K562 (cell line): ENCODE data around the gene FOXS1. TPM values are rescaled to one million over a fixed set of nuclear protein-coding genes. Genes with fewer than 3 reads are reported as not detected.

Experiments
- ATF7 ChIP-seq: fragments of 450-650 bp; IDR thresholded peaks from 2 replicates; pipeline ENCODE4 v1.7.1; 2014; ENCODE audit warnings: mild to moderate bottlenecking, moderate library complexity
- CBFA2T2 ChIP-seq: fragments of 450-650 bp; conservative IDR thresholded peaks from 2 replicates; pipeline ENCODE4 v1.6.1; 2017; ENCODE audit warnings: mild to moderate bottlenecking
- CHD2 ChIP-seq: IDR thresholded peaks from 2 replicates; pipeline ENCODE4 v1.6.1; 2011; ENCODE audit warnings: low read depth, low read length
- EP400 ChIP-seq: fragments of 450-650 bp; IDR thresholded peaks from 2 replicates; pipeline ENCODE4 v1.6.1; 2017; ENCODE audit warnings: antibody characterized with exemption, mild to moderate bottlenecking, moderate library complexity
- KHSRP ChIP-seq: fragments of 450-650 bp; IDR thresholded peaks from 2 replicates; pipeline ENCODE4 v1.6.1; 2017
- LARP7 ChIP-seq: fragments of 450-650 bp; IDR thresholded peaks from 2 replicates; pipeline ENCODE4 v1.6.1; 2016
- MECOM ChIP-seq: fragments of 250-450 bp; sonication (Bioruptor Pico); IDR thresholded peaks from 2 replicates; pipeline ENCODE4 v1.8.0; 2022; ENCODE audit warnings: inconsistent platforms
- MTA1 ChIP-seq: fragments of 450-650 bp; IDR thresholded peaks from 2 replicates; pipeline ENCODE4 v1.6.1; 2017; ENCODE audit warnings: borderline replicate concordance
- NEUROD1 ChIP-seq: fragments of 150-350 bp; IDR thresholded peaks from 2 replicates; pipeline ENCODE4 v1.6.1; 2014; ENCODE audit warnings: borderline replicate concordance, low read length, low read depth; ENCODE audit not compliant: partially characterized antibody
- NFE2L1 ChIP-seq: fragments of 450-650 bp; IDR thresholded peaks from 2 replicates; pipeline ENCODE4 v1.6.1; 2016; ENCODE audit warnings: missing genetic modification characterization, low read depth, mild to moderate bottlenecking, missing compliant biosample characterization, moderate library complexity, borderline replicate concordance
- OTX1 ChIP-seq: fragments of 450-650 bp; formaldehyde crosslinking; IDR thresholded peaks from 2 replicates; pipeline ENCODE4 v1.4.0; 2022; ENCODE audit warnings: mild to moderate bottlenecking
- RB1 ChIP-seq: fragments of 450-650 bp; IDR thresholded peaks from 2 replicates; pipeline ENCODE4 v1.6.1; 2017; ENCODE audit warnings: low read depth, mild to moderate bottlenecking
- RBM25 ChIP-seq: fragments of 200-400 bp; formaldehyde crosslinking; IDR thresholded peaks from 2 replicates; pipeline ENCODE4 v1.6.1; 2018; ENCODE audit warnings: low read length, low read depth, moderate library complexity; ENCODE audit not compliant: severe bottlenecking
- SIN3A ChIP-seq, 2 experiments: fragments of 150-350 bp in 1 of 2; IDR thresholded peaks; 2 replicates each; pipeline ENCODE4 v1.6.1; 2011 to 2016; ENCODE audit warnings: borderline replicate concordance in 2 of 2, low read depth in 2 of 2, low read length in 2 of 2, mild to moderate bottlenecking in 2 of 2, moderate library complexity in 2 of 2; ENCODE audit not compliant: control insufficient read depth in 1 of 2
- SIRT6 ChIP-seq: IDR thresholded peaks from one replicate; pipeline ENCODE4 v1.6.1; 2012; ENCODE audit warnings: low read depth, mild to moderate bottlenecking, control low read depth, inconsistent platforms, low read length, moderate library complexity
- SMARCB1 ChIP-seq: IDR thresholded peaks from 2 replicates; pipeline ENCODE4 v1.6.1; 2011; ENCODE audit warnings: improper control_type of control experiment, low read depth; ENCODE audit not compliant: insufficient read length
- TOE1 ChIP-seq, 2 experiments: fragments of 450-650 bp in 1 of 2; sonication (generic) in 1 of 2; formaldehyde crosslinking in 1 of 2; IDR thresholded peaks; 2 replicates each; pipeline versions ENCODE4 v1.7.1 to v1.8.0; 2016 to 2022; ENCODE audit warnings: borderline replicate concordance in 2 of 2, mild to moderate bottlenecking in 2 of 2, antibody characterized with exemption in 1 of 2, inconsistent platforms in 1 of 2, low read depth in 1 of 2, missing genetic modification reagents in 1 of 2, moderate library complexity in 1 of 2
- TRIM28 ChIP-seq: fragments of 450-650 bp; IDR thresholded peaks from 2 replicates; pipeline ENCODE4 v1.6.1; 2017
- ZFP36 ChIP-seq: fragments of 150-350 bp; IDR thresholded peaks from 2 replicates; pipeline ENCODE4 v1.6.1; 2018; ENCODE audit warnings: low read length, low read depth; ENCODE audit not compliant: partially characterized antibody
- ZNF121 ChIP-seq: sonication (generic); formaldehyde crosslinking; conservative IDR thresholded peaks from 2 replicates; pipeline ENCODE4 v1.8.0; 2022; ENCODE audit warnings: missing genetic modification reagents
- ZNF668 ChIP-seq: fragments of 250-450 bp; sonication (Bioruptor Pico); IDR thresholded peaks from 2 replicates; pipeline ENCODE4 v1.8.0; 2022; ENCODE audit warnings: mild to moderate bottlenecking, inconsistent platforms
- ZNF699 ChIP-seq: fragments of 250-450 bp; sonication (Bioruptor Pico); IDR thresholded peaks from 2 replicates; pipeline ENCODE4 v1.8.0; 2021; ENCODE audit warnings: mild to moderate bottlenecking, moderate library complexity; ENCODE audit not compliant: insufficient replicate concordance
- polyA plus RNA-seq, 8 experiments: library from polyadenylated mRNA; depleted of rRNA in 4 of 8; stranded (reverse) in 5 of 8; unstranded in 3 of 8; fragments of >200 nt; fragmentation: Nextera tagmentation in 2 of 8; fragmentation: Illumina TruSeq in 1 of 8; extraction: Ambion mirVana in 2 of 8; extraction: Trizol in 1 of 8; gene quantifications; 2 replicates each; pipeline versions ENCODE4 v1.2.1 to v1.2.3, GENCODE V29; 2011 to 2014; ENCODE audit warnings: inconsistent platforms in 1 of 8, missing spikeins in 1 of 8
- total RNA-seq, 7 experiments: library from RNA; depleted of rRNA in 6 of 7; stranded (reverse); fragments of >200 nt in 6 of 7; fragmentation: Illumina TruSeq in 2 of 7; extraction: Trizol in 2 of 7; gene quantifications; 2 replicates each; pipeline versions ENCODE4 v1.2.1 to v1.2.3, GENCODE V29; 2011 to 2021; ENCODE audit warnings: low replicate concordance in 1 of 7
- TF ChIP-seq, protein P1 (sequence below): fragments of 450-650 bp; conservative IDR thresholded peaks from 2 replicates; pipeline ENCODE4 v1.6.1; 2016; ENCODE audit warnings: missing genetic modification characterization, low read depth, mild to moderate bottlenecking, control low read depth, missing compliant biosample characterization
- TF ChIP-seq, protein P2 (sequence below): fragments of 450-650 bp; IDR thresholded peaks from 2 replicates; pipeline ENCODE4 v1.6.1; 2016; ENCODE audit warnings: mild to moderate bottlenecking
- TF ChIP-seq, protein P3 (sequence below): fragments of 450-650 bp; IDR thresholded peaks from 2 replicates; pipeline ENCODE4 v1.6.1; 2018; ENCODE audit warnings: mild to moderate bottlenecking, low read depth; ENCODE audit not compliant: partially characterized antibody

FOXS1 gene
- total and polyA plus RNA-seq, 9 of the 15 experiments (the other 6 are each of a cell fraction or from before 2014, with no cell fraction given) = not detected

DNA sequence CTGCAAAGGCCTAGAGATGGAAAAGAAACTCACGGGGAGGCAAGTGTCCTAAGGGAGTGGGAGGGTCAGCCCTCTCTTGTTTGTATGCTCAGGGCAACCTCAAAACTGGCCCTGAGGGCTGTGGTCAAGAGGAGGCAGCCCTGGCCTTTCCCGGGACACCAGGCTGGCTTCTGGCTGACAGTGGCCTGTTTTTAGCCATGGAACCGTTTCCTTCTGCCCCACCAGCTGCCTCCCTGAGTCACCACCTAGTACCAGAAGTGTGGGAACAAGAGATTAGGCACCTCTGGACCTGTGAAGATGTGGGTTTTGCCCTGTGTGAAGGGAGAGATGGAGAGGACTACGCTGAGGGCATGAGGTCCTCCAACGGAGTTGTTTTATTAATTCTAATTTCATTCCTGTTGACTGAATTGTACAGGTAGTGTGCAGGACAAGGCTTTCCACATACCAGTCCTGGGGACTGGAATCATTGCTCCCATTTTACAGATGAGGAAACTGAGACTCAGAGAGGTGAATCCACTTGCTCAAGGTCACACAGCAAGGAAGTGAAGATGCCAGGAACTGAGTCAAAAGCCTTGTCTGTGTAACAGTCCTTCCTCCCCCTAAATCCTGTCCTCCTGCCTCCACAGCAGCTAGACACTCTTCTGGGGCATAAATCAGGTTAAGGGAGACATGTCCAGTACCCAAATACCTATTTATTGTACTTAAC, 5.5 kb downstream of the FOXS1 start (continued):
- TF ChIP-seq OTX1 (no peak), MTA1 (no peak), NEUROD1 (no peak), CBFA2T2 (peak; percentile 42), LARP7 (no peak), KHSRP (no peak), CHD2 (no peak), ZNF121 (no peak), TRIM28 (no peak), TOE1 (IDR thresholded peaks at IDR 0.05; ENCODE audit: borderline replicate concordance) (no peak), TOE1 (CRISPR knock-in tag; IDR thresholded peaks at IDR 0.05; ENCODE audit: borderline replicate concordance, low read depth) (no peak), ATF7 (no peak), NFE2L1 (no peak), RB1 (no peak), ZNF668 (no peak), SMARCB1 (no peak), EP400 (no peak), SIN3A (IDR thresholded peaks at IDR 0.05; ENCODE audit: borderline replicate concordance in 2 of 2, control insufficient read depth in 1 of 2, low read depth in 2 of 2, low read length in 2 of 2) (no peak), ZFP36 (peak; percentile 82), SIRT6 (no peak), ZNF699 (CRISPR knock-in tag) (no peak), RBM25 (peak; percentile 99), MECOM (CRISPR knock-in tag) (no peak)
- TF ChIP-seq, protein P1, sequence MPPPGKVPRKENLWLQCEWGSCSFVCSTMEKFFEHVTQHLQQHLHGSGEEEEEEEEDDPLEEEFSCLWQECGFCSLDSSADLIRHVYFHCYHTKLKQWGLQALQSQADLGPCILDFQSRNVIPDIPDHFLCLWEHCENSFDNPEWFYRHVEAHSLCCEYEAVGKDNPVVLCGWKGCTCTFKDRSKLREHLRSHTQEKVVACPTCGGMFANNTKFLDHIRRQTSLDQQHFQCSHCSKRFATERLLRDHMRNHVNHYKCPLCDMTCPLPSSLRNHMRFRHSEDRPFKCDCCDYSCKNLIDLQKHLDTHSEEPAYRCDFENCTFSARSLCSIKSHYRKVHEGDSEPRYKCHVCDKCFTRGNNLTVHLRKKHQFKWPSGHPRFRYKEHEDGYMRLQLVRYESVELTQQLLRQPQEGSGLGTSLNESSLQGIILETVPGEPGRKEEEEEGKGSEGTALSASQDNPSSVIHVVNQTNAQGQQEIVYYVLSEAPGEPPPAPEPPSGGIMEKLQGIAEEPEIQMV (tag) = no peak
- TF ChIP-seq, protein P2, sequence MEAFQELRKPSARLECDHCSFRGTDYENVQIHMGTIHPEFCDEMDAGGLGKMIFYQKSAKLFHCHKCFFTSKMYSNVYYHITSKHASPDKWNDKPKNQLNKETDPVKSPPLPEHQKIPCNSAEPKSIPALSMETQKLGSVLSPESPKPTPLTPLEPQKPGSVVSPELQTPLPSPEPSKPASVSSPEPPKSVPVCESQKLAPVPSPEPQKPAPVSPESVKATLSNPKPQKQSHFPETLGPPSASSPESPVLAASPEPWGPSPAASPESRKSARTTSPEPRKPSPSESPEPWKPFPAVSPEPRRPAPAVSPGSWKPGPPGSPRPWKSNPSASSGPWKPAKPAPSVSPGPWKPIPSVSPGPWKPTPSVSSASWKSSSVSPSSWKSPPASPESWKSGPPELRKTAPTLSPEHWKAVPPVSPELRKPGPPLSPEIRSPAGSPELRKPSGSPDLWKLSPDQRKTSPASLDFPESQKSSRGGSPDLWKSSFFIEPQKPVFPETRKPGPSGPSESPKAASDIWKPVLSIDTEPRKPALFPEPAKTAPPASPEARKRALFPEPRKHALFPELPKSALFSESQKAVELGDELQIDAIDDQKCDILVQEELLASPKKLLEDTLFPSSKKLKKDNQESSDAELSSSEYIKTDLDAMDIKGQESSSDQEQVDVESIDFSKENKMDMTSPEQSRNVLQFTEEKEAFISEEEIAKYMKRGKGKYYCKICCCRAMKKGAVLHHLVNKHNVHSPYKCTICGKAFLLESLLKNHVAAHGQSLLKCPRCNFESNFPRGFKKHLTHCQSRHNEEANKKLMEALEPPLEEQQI = no peak
- TF ChIP-seq, protein P3, sequence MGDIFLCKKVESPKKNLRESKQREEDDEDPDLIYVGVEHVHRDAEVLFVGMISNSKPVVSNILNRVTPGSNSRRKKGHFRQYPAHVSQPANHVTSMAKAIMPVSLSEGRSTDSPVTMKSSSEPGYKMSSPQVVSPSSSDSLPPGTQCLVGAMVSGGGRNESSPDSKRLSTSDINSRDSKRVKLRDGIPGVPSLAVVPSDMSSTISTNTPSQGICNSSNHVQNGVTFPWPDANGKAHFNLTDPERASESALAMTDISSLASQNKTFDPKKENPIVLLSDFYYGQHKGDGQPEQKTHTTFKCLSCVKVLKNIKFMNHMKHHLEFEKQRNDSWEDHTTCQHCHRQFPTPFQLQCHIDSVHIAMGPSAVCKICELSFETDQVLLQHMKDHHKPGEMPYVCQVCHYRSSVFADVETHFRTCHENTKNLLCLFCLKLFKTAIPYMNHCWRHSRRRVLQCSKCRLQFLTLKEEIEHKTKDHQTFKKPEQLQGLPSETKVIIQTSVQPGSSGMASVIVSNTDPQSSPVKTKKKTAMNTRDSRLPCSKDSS = no peak
